ENCODE data around the gene WWOX.

The WWOX gene

GRCh38 chr16:78258375-78259065, 159.1 kb downstream of the WWOX start:
- ChIA-PET POLR2A (no interaction called here), CTCF (no interaction called here)
- TF ChIP-seq CTCF (IDR thresholded peaks at IDR 0.05; ENCODE audit: insufficient read depth, low read length, missing control alignments), result no peak
- no peak for DNase-seq (ENCODE audit: low read depth, low spot score)
- no peak overlapping the region for H3K4me3 ChIP-seq (ENCODE audit: low read depth, low read length)

GRCh38 chr16:78259873-78260272, 160.4 kb downstream of the WWOX start:
- POLR2A ChIA-PET, result no interaction called here
- DNase-seq (ENCODE audit: low read depth, low spot score), result no peak
- CTCF ChIA-PET, result no interaction called here
- TF ChIP-seq CTCF (IDR thresholded peaks at IDR 0.05; ENCODE audit: insufficient read depth, low read length, missing control alignments), result no peak
- no peak overlapping the region for H3K4me3 ChIP-seq (ENCODE audit: low read depth, low read length)

GRCh38 chr16:78264642-78265041, 165.2 kb downstream of the WWOX start:
- CTCF ChIA-PET, result no interaction called here
- no peak for DNase-seq (ENCODE audit: low read depth, low spot score)
- POLR2A ChIA-PET, result no interaction called here
- TF ChIP-seq CTCF (IDR thresholded peaks at IDR 0.05; ENCODE audit: insufficient read depth, low read length, missing control alignments), result no peak
- no peak overlapping the region for H3K4me3 ChIP-seq (ENCODE audit: low read depth, low read length)

- CTCF ChIA-PET, result no interaction called here
- TF ChIP-seq CTCF (IDR thresholded peaks at IDR 0.05; ENCODE audit: insufficient read depth, low read length, missing control alignments), result no peak
- H3K4me3 ChIP-seq (ENCODE audit: low read depth, low read length), result no peak overlapping the region
- no peak for DNase-seq (ENCODE audit: low read depth, low spot score)
- POLR2A ChIA-PET, result no interaction called here
Observed at GRCh38 chr16:78269256-78269655, 169.8 kb downstream of the WWOX start.

GRCh38 chr16:78271981-78272380, 172.5 kb downstream of the WWOX start:
- CTCF ChIA-PET, result no interaction called here
- TF ChIP-seq CTCF (IDR thresholded peaks at IDR 0.05; ENCODE audit: insufficient read depth, low read length, missing control alignments), result no peak
- no peak for DNase-seq (ENCODE audit: low read depth, low spot score)
- no peak overlapping the region for H3K4me3 ChIP-seq (ENCODE audit: low read depth, low read length)
- POLR2A ChIA-PET, result no interaction called here

- no peak for DNase-seq (ENCODE audit: low read depth, low spot score)
- ChIA-PET CTCF (no interaction called here), POLR2A (no interaction called here)
- TF ChIP-seq CTCF (IDR thresholded peaks at IDR 0.05; ENCODE audit: insufficient read depth, low read length, missing control alignments), result no peak
- no peak overlapping the region for H3K4me3 ChIP-seq (ENCODE audit: low read depth, low read length)
Observed at GRCh38 chr16:78274771-78275170, 175.3 kb downstream of the WWOX start.

All from AG04449 (cell line).